Measurements from ENCODE around the gene CHCHD6.

Gene CHCHD6

DNA sequence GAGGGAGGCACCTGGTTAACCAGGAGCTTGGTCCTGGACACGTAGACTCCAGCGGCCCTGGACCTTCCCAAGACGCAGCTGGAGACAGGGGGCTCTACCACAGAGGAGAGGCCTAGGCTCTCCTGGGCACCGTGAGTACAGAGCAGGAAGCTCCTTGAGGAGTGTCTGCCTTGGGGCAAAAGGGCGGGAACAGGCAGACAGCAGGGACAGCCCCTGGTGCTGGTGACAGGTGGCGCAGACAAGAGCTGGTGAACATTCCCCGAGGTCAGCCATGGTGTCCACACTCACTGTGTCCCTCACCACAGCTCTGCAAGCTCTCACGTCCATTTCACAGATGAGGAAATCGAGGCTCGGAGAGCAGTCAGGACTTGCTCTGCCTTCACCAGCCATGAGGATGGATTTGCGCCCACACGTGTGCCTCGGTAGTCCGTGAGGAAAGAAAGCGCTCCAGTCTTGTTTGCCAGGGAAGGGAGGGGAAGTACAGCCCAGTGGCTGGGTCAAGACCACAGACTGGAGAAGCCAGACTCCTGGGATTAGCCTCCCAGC is 276.3 kb downstream of the CHCHD6 start:
- intact Hi-C loops (cut with micrococcal nuclease): loop anchor here (5.0 kb wide), 2 partner anchors 278 to 477 kb away; partner anchors contain the start of gene CHCHD6
- Mint-ChIP-seq H3K9me3 (peaks cover 3% of the 10 kb centered on the region), H3K4me1 (ENCODE audit: low read depth) (peaks cover 48% of the 10 kb centered on the region), H3K27ac (peak overlapping the region; percentile 90), H3K4me3 (no peak overlapping the region), H3K36me3 (ENCODE audit: low read depth) (no peaks in the 10 kb centered on the region), H3K27me3 (peaks cover 75% of the 10 kb centered on the region)

DNA sequence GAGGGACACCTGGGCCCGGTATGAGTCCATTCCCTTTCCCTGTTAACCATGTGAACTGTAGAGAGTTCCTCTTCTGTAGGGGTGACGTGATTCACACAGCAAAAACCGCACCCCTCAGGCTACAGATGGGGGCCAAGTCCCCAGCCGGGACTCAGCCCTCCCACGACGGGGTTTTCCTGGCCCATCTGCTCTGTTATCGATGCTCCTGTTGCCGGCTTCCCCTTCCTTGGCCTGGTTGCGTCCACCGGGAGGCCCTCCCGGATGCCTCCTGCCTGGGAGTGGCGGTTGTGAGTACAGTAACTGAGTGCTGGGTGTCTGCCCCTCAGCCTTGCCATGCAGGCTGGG is 278.1 kb downstream of the CHCHD6 start:
- H3K4me3 Mint-ChIP-seq: peak overlapping the region; percentile 73
- intact Hi-C loops (cut with micrococcal nuclease): loop anchor here (1.0 to 5.0 kb wide), 5 partner anchors 9 to 475 kb away; partner anchors contain the start of gene CHCHD6

DNA sequence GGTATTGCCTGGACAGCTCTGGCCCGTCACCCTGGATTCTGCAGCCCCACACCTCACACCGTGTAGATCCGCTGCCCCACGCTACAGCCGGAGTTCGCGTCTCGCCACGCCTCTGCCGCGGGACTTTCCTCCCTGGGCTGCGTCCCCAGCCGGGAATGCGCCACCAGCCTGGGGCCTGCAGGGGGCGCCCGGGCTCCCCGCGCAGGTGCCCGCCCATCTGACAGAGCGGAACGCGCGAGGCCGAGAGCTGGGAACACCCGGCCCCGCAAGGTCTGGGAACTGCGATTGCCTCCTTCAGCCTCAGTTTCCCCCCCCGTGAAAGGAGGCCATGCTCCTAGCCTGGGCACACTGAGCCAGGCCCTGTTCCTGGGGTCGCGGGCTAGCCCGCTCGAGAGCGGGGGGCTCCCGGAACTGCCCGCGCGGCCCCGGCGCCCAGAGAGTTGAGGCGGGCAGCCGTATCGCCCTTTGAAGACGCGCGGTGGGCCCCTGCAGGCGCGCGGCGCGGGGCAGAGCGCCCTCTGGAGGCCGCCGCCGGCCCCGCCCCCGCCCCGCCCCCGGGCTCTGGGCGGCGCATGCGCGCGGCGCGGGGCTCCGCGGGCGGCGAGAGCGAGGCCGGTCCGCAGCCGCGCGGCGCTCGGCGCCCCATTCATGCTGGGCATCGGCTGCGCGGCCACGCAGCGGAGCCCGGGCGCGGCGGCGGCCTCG is 278.6 kb downstream of the CHCHD6 start, which contains the start of gene PLXNA1:
Gene PLXNA1 (plus strand): TSS at position 645 of the 705 bp plus-strand sequence. CDS start 5,479 bp downstream, outside the sequence.
- Mint-ChIP-seq H3K4me1 (ENCODE audit: low read depth) (peaks cover 59% of the 10 kb centered on the region), H3K36me3 (ENCODE audit: low read depth) (no peaks in the 10 kb centered on the region), H3K4me3 (peak within 1 kb of the TSS; percentile 73), H3K27me3 (peaks cover 69% of the 10 kb centered on the region), H3K9me3 (no peaks in the 10 kb centered on the region), H3K27ac (peak within 1 kb of the TSS; percentile 90)
- intact Hi-C loops (cut with micrococcal nuclease): loop anchor here (1.0 to 5.0 kb wide), 5 partner anchors 9 to 475 kb away; partner anchors contain the start of gene CHCHD6

More for the DNA sequence above, 278.1 kb downstream of the CHCHD6 start:
- H3K9me3 Mint-ChIP-seq: no peaks in the 10 kb centered on the region
- peak overlapping the region; percentile 90 for H3K27ac Mint-ChIP-seq
- peaks cover 55% of the 10 kb centered on the region for H3K4me1 Mint-ChIP-seq (ENCODE audit: low read depth)
- no peaks in the 10 kb centered on the region for H3K36me3 Mint-ChIP-seq (ENCODE audit: low read depth)
- peaks cover 71% of the 10 kb centered on the region for H3K27me3 Mint-ChIP-seq

DNA sequence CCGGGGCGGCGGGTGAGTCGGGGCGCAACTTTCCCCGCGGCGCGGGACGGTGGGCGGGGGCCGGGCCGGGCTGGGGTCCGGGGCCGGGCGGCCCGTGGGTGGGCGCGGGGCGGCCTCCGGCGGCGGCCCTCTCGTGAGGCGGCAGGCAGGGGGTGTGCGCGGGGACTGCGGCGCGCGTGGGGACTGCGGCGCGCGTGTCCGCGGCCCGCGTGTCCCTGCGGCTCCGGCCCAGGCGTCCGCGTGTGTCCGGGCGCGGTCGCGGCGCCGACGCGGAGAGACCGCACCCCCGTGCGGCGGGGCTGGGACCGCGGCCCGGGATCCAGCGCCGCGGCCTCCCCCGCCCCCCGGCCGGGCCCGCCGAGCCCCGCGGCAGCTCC is 279.2 kb downstream of the CHCHD6 start:
- intact Hi-C loops (cut with micrococcal nuclease): loop anchor here (2.0 to 5.0 kb wide), 3 partner anchors 72 to 474 kb away; partner anchors contain the start of gene CHCHD6
- H3K27me3 Mint-ChIP-seq: peaks cover 63% of the 10 kb centered on the region
- peaks cover 52% of the 10 kb centered on the region for H3K4me1 Mint-ChIP-seq (ENCODE audit: low read depth)
- H3K27ac Mint-ChIP-seq: no peak overlapping the region
- no peaks in the 10 kb centered on the region for H3K9me3 Mint-ChIP-seq
- no peak overlapping the region for H3K4me3 Mint-ChIP-seq
- H3K36me3 Mint-ChIP-seq (ENCODE audit: low read depth): peaks cover 1% of the 10 kb centered on the region

DNA sequence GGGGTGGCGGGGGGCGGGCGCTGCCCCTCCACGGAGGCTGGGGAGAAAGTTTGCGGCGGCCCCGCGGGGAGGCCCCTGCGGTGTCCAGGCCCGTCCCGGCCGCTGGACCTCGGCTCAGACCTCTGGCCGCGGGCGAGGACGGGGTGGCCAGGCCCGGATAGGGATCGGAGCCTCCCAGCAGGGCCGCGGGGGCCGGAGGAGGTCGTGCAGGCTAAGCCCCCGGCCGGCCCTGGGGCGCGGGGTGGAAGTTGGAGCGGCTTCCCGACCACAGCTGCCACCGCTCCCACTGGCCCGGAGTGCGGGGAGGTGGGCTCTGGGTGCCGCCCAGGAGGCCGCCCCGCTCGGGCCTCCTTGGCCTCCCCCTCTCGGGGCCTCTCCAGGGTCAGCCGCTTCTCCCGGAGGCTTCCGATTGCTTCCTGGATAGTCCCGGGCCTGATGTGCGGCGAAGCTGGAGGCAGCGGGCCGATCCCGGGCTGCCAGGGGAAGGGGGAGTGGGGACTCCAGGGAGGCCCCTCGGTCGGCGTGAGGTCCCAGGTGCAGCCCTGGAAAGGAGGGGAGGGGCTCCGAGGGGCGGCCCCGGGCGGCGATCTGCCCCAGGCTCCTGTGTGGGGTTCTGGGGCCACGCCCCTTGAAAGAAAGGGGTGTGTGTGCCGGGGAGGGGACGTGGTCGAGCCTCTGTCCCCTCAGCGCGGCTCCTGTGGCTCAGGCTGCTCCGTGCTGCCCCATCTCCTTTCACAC is 279.8 kb downstream of the CHCHD6 start:
- Mint-ChIP-seq H3K9me3 (no peaks in the 10 kb centered on the region), H3K4me3 (peak overlapping the region; percentile 65), H3K4me1 (ENCODE audit: low read depth) (peaks cover 47% of the 10 kb centered on the region), H3K36me3 (ENCODE audit: low read depth) (peaks cover 7% of the 10 kb centered on the region), H3K27ac (no peak overlapping the region), H3K27me3 (peaks cover 58% of the 10 kb centered on the region)
- intact Hi-C loops (cut with micrococcal nuclease): loop anchor here (2.0 to 5.0 kb wide), 3 partner anchors 73 to 473 kb away; partner anchors contain the start of gene CHCHD6

DNA sequence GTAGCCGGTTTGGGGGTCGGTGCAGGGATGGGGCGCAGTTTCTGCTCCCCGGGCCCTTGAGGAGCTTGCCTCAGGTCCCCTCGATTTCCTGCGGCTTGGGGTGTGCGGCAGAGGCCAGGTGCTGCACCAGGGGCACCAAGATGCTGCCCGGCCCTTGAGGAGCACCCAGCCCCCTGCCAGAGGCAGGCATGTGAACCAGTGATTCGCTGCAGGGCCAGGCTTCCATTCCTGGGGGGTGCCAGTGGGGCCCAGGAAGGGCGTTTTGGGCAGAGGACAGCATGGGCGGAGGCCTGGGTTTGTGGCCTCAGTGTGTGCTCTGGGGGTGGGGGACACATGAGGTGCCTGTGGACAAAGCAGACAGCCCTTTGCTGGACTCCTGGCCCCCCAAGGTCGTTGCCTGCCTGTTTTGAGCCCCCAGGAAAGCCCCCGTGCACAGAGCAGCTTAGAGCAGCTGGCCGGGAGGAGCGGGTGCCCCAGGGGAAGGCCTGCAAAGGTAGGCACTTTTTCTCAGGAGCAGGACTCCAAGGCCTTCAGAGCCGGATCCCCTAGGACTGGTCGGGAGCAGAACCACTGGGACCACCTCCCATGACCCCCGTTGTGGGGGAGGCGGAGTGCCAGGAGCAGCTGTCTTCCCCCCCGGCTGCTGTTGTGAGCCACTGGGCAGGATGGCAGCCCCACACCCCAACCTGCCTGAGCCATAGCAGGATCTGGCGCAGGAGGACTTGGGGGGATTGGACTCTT is 280.5 kb downstream of the CHCHD6 start:
- H3K36me3 Mint-ChIP-seq (ENCODE audit: low read depth): peaks cover 14% of the 10 kb centered on the region
- no peaks in the 10 kb centered on the region for H3K9me3 Mint-ChIP-seq
- intact Hi-C loops (cut with micrococcal nuclease): loop anchor here (5.0 kb wide), 2 partner anchors 282 to 473 kb away; partner anchors contain the start of gene CHCHD6
- H3K4me1 Mint-ChIP-seq (ENCODE audit: low read depth): peaks cover 39% of the 10 kb centered on the region
- no peak overlapping the region for H3K27ac Mint-ChIP-seq
- H3K4me3 Mint-ChIP-seq: peak overlapping the region; percentile 65
- H3K27me3 Mint-ChIP-seq: peaks cover 53% of the 10 kb centered on the region

DNA sequence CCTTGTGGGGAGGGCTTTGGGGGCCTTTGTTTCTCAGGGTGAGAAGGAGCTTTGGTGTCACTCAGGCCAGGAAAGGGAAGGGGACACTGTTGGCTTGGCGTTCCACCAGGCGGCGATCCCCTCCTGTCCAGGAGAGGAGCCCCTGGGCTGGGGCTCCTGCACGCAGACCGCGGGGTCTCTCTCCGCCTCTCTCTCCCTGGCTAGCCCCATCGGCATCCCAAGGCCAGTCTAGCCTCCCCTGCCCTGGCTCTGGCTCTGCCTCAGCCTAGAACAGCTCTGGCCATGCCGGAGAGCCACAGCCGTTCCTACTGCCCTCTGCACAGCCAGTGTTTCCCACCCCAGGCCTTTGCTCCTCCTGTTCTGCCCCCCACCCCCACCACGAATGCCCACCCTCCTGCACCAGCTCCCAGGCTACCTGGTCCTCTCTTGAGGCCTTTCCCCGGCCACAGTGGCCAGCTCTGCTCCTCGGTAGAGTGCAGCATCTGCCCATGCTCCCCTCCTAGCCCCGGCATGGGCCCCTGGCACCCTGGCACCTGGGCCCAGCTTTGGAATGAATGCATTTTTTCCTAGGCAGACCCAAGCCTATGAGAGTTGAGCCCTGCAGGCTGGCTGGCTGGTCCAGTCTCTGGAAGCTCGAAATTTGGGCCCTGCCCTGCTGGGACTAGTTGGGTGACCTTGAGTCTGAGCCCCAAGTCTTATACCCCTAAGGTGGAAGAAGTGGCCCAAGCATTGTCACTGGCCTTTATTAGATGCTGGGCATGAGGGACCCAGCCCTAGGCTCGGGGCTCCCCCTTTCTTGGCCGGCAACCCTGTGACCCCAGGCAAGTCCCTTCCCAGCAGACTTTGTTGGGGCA is 281.3 kb downstream of the CHCHD6 start:
- Mint-ChIP-seq H3K27me3 (peaks cover 46% of the 10 kb centered on the region), H3K4me3 (no peak overlapping the region), H3K27ac (no peak overlapping the region), H3K36me3 (ENCODE audit: low read depth) (peaks cover 22% of the 10 kb centered on the region), H3K4me1 (ENCODE audit: low read depth) (peaks cover 32% of the 10 kb centered on the region), H3K9me3 (no peaks in the 10 kb centered on the region)
- intact Hi-C loops (cut with micrococcal nuclease): no loop called here

DNA sequence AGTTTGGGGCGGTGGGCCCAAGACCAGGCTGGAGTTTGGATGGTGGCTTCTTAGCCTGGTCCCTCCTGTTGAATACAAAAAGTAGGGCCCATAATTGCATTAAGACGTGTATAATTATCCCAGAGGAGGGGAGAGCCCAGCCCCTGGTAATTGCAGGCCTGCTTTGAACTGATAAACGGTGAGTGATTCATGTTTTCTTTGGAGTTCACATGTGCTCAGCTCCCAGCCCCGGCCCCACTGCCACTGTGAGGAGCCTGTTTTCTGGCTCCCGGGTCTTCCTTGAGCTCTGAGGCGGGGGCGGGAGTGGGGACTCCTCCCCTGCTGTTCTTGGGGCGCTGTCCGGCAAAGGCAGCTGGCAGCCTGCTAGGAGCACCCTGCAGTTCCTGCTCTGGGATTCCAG is 282.0 kb downstream of the CHCHD6 start:
- H3K27ac Mint-ChIP-seq: no peak overlapping the region
- peaks cover 28% of the 10 kb centered on the region for H3K4me1 Mint-ChIP-seq (ENCODE audit: low read depth)
- intact Hi-C loops (cut with micrococcal nuclease): no loop called here
- H3K9me3 Mint-ChIP-seq: no peaks in the 10 kb centered on the region
- no peak overlapping the region for H3K4me3 Mint-ChIP-seq
- peaks cover 29% of the 10 kb centered on the region for H3K36me3 Mint-ChIP-seq (ENCODE audit: low read depth)
- H3K27me3 Mint-ChIP-seq: peaks cover 39% of the 10 kb centered on the region

DNA sequence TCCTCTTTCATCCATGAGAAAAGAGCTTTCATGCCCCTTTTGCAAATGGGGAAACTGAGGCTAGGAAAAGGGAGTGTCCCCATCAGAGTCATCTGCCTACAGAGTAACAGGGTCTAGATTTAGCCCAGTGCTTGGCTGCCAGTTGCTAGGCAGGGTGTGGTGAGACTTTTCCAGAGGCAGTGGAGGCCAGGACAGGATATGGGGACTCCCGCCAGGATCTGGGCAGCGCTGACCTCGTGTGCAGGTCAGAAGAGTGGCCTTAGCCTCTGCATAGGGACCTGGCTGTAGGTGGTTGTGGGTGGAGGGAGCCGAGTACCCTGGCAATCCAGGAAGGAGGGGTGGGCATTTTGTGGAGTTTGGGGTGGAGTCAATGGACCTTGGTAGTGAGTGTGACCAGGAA is 283.1 kb downstream of the CHCHD6 start:
- Mint-ChIP-seq H3K4me1 (ENCODE audit: low read depth) (peaks cover 23% of the 10 kb centered on the region), H3K36me3 (ENCODE audit: low read depth) (peaks cover 40% of the 10 kb centered on the region), H3K27me3 (peaks cover 28% of the 10 kb centered on the region), H3K27ac (no peak overlapping the region), H3K9me3 (no peaks in the 10 kb centered on the region), H3K4me3 (no peak overlapping the region)
- intact Hi-C loops (cut with micrococcal nuclease): no loop called here

DNA sequence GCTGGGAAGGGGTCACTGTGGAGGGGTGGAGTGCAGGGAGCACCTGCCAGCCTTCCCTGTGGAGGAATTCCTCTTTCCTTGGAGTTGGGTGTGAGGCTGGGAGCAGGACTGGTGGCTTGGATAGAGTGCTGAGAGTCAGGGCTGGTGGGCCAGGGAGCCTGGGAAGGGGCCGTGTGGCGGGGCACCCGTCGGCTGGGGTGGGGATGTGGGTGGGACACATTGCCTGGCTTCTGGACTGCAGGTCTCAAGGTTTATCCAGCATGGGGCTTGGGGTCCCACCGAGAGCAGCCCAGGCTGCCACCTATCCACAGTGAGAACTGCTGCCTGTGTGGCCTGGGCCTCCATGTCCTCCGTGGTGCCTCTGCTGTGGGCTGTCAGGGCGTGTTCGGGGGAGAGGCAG is 283.6 kb downstream of the CHCHD6 start:
- peaks cover 21% of the 10 kb centered on the region for H3K4me1 Mint-ChIP-seq (ENCODE audit: low read depth)
- H3K36me3 Mint-ChIP-seq (ENCODE audit: low read depth): peaks cover 40% of the 10 kb centered on the region
- H3K27ac Mint-ChIP-seq: no peak overlapping the region
- no peak overlapping the region for H3K4me3 Mint-ChIP-seq
- intact Hi-C loops (cut with micrococcal nuclease): no loop called here
- no peaks in the 10 kb centered on the region for H3K9me3 Mint-ChIP-seq
- peaks cover 28% of the 10 kb centered on the region for H3K27me3 Mint-ChIP-seq

DNA sequence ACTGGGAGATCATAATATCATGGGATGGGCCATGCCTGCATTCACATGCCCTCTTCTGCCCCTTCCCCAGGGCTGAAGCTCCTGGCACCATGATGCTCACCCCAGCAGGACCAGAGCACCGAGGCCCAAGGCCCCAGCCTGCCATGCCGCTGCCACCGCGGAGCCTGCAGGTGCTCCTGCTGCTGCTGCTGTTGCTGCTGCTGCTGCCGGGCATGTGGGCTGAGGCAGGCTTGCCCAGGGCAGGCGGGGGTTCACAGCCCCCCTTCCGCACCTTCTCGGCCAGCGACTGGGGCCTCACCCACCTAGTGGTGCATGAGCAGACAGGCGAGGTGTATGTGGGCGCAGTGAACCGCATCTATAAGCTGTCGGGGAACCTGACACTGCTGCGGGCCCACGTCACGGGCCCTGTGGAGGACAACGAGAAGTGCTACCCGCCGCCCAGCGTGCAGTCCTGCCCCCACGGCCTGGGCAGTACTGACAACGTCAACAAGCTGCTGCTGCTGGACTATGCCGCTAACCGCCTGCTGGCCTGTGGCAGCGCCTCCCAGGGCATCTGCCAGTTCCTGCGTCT is 284.5 kb downstream of the CHCHD6 start:
- Mint-ChIP-seq H3K4me3 (no peak overlapping the region), H3K27ac (no peak overlapping the region), H3K4me1 (ENCODE audit: low read depth) (peaks cover 21% of the 10 kb centered on the region), H3K9me3 (no peaks in the 10 kb centered on the region), H3K36me3 (ENCODE audit: low read depth) (peaks cover 45% of the 10 kb centered on the region), H3K27me3 (peaks cover 28% of the 10 kb centered on the region)
- intact Hi-C loops (cut with micrococcal nuclease): no loop called here

DNA sequence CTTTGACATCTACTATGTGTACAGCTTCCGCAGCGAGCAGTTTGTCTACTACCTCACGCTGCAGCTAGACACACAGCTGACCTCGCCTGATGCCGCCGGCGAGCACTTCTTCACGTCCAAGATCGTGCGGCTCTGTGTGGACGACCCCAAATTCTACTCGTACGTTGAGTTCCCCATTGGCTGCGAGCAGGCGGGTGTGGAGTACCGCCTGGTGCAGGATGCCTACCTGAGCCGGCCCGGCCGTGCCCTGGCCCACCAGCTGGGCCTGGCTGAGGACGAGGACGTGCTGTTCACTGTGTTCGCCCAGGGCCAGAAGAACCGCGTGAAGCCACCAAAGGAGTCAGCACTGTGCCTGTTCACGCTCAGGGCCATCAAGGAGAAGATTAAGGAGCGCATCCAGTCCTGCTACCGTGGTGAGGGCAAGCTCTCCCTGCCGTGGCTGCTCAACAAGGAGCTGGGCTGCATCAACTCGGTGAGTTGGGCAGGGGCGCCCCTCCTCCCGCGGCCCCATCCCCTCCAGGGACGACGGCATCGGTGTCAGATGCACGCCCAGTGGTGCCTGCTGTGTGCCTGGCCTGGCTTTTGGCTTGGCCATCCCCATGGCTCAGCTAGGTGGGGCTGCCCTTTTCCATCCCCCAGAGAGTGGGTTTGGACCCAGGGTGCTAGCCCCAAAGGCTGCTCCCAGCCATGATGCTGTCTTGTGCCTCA is 285.4 kb downstream of the CHCHD6 start:
- Mint-ChIP-seq H3K4me1 (ENCODE audit: low read depth) (peaks cover 17% of the 10 kb centered on the region), H3K27me3 (peaks cover 22% of the 10 kb centered on the region), H3K4me3 (no peak overlapping the region), H3K36me3 (ENCODE audit: low read depth) (peaks cover 55% of the 10 kb centered on the region), H3K9me3 (no peaks in the 10 kb centered on the region), H3K27ac (no peak overlapping the region)
- intact Hi-C loops (cut with micrococcal nuclease): no loop called here

Data from dendritic cell treated with granulocyte-macrophage colony-stimulating factor and Interleukin-4, amounts not matched to agents 40 ng/mL and 50 ng/mL, for 4 days (primary cell).